ENCODE measurements around the gene CPA1. TPM values are rescaled to one million over a fixed set of nuclear protein-coding genes. Genes with fewer than 3 reads are reported as not detected.

Gene CPA1
- total RNA-seq, 2 donors from 2014 or later: 26,456 to 42,834 TPM

- no peaks in the 10 kb centered on the region for H3K27me3 ChIP-seq
- peaks cover 3% of the 10 kb centered on the region for H3K4me1 ChIP-seq
- no peak for TF ChIP-seq POLR2A (IDR thresholded peaks at IDR 0.05)
- TF ChIP-seq, protein P1, sequence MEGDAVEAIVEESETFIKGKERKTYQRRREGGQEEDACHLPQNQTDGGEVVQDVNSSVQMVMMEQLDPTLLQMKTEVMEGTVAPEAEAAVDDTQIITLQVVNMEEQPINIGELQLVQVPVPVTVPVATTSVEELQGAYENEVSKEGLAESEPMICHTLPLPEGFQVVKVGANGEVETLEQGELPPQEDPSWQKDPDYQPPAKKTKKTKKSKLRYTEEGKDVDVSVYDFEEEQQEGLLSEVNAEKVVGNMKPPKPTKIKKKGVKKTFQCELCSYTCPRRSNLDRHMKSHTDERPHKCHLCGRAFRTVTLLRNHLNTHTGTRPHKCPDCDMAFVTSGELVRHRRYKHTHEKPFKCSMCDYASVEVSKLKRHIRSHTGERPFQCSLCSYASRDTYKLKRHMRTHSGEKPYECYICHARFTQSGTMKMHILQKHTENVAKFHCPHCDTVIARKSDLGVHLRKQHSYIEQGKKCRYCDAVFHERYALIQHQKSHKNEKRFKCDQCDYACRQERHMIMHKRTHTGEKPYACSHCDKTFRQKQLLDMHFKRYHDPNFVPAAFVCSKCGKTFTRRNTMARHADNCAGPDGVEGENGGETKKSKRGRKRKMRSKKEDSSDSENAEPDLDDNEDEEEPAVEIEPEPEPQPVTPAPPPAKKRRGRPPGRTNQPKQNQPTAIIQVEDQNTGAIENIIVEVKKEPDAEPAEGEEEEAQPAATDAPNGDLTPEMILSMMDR (IDR thresholded peaks at IDR 0.05): no peak
- no peak for ATAC-seq
- no peaks in the 10 kb centered on the region for H3K36me3 ChIP-seq (replicated peaks in 1 of 2; ENCODE audit: insufficient read depth in 1 of 2, low read depth in 2 of 2)
- no peak for DNase-seq
- H3K4me3 ChIP-seq: no peak overlapping the region
- no peaks in the 10 kb centered on the region for H3K9me3 ChIP-seq
- H3K27ac ChIP-seq: no peak overlapping the region
- 88 to 90% methylated on average over 3 of the region's 3 CpGs for WGBS, 2 donors
- intact Hi-C loops (cut with DNase I): no loop called here
These were observed 17.4 kb downstream of the CPA1 start for GRCh38 chr7:130397758-130398073.

GRCh38 chr7:130398526-130399090, 18.3 kb downstream of the CPA1 start:
- WGBS, 2 donors: 77 to 88% methylated on average over 8 of the region's 8 CpGs
- H3K27ac ChIP-seq: no peak overlapping the region
- no peak overlapping the region for H3K4me3 ChIP-seq
- H3K36me3 ChIP-seq (replicated peaks in 1 of 2; ENCODE audit: insufficient read depth in 1 of 2, low read depth in 2 of 2): no peaks in the 10 kb centered on the region
- no peaks in the 10 kb centered on the region for H3K9me3 ChIP-seq
- H3K27me3 ChIP-seq: no peaks in the 10 kb centered on the region
- ATAC-seq (no peak), DNase-seq (no peak)
- intact Hi-C loops (cut with DNase I): no loop called here
- no peak for TF ChIP-seq POLR2A (IDR thresholded peaks at IDR 0.05)
- TF ChIP-seq, protein P1 (IDR thresholded peaks at IDR 0.05): no peak
- H3K4me1 ChIP-seq: no peaks in the 10 kb centered on the region

DNA sequence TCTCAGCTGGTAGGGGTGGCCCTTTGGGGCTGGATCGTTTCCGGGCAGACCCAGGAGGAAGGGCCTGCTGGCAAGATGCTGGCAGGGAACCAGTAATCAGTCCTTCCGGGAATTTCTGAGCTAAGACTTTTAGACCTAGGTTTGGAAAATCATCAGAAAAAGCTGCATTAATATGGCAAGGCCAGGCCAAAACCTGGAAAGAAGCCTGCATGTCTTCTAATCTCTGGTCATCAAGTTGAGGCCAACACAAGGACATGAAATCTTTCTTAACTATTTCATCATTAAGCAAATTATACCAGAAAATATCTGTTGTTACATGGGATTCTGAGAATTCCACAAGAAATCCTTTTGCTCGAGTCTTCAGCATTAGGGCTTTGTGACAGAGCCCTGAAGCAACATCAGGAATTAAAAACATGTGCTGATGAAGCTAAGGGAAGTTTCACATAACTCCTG, 19.9 kb downstream of the CPA1 start:
- H3K36me3 ChIP-seq (replicated peaks in 1 of 2; ENCODE audit: insufficient read depth in 1 of 2, low read depth in 2 of 2): no peaks in the 10 kb centered on the region
- H3K27me3 ChIP-seq: no peaks in the 10 kb centered on the region
- TF ChIP-seq, protein P1 (IDR thresholded peaks at IDR 0.05): no peak
- H3K27ac ChIP-seq: no peak overlapping the region
- no peaks in the 10 kb centered on the region for H3K9me3 ChIP-seq
- H3K4me3 ChIP-seq: no peak overlapping the region
- intact Hi-C loops (cut with DNase I): no loop called here
- ATAC-seq (peak; percentile 15), DNase-seq (no peak)
- 82 to 85% methylated on average over 4 of the region's 4 CpGs for WGBS, 2 donors
- no peaks in the 10 kb centered on the region for H3K4me1 ChIP-seq

- Histone ChIP-seq H3K27ac (no peak overlapping the region), H3K27me3 (no peaks in the 10 kb centered on the region), H3K4me3 (no peak overlapping the region), H3K4me1 (no peaks in the 10 kb centered on the region), H3K36me3 (replicated peaks in 1 of 2; ENCODE audit: insufficient read depth in 1 of 2, low read depth in 2 of 2) (no peaks in the 10 kb centered on the region), H3K9me3 (no peaks in the 10 kb centered on the region)
- DNase-seq (no peak), ATAC-seq (no peak)
- TF ChIP-seq, protein P1 (IDR thresholded peaks at IDR 0.05): no peak
- no peak for TF ChIP-seq POLR2A (IDR thresholded peaks at IDR 0.05)
- WGBS, 2 donors: 97 to 98% methylated on average over 1 of the region's 1 CpG
- intact Hi-C loops (cut with DNase I): no loop called here
These were observed 20.8 kb downstream of the CPA1 start for GRCh38 chr7:130401101-130401500.

DNA sequence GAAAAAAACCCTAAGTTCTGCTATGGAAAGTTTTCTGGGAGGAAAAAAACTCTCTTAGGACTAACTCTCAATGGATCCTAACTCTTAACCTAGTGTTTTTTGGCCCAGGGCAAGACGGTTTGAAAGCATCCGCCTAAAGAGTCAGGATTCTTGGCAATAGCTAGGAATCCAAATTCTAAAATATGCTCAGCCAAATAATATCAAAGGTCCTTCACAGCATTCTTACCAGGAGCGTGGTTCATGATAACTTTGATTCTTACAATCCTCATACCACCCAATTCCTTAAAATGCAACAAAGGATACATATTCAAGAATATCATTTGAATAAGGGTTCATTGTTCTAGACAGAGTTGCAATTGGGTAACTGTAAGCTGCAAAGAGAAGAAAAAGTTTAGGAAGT, 21.3 kb downstream of the CPA1 start:
- WGBS, 2 donors: 90 to 91% methylated on average over 3 of the region's 3 CpGs
- DNase-seq (no peak), ATAC-seq (no peak)
- no peaks in the 10 kb centered on the region for H3K27me3 ChIP-seq
- H3K27ac ChIP-seq: no peak overlapping the region
- TF ChIP-seq POLR2A (IDR thresholded peaks at IDR 0.05): no peak
- TF ChIP-seq, protein P1 (IDR thresholded peaks at IDR 0.05): no peak
- no peaks in the 10 kb centered on the region for H3K4me1 ChIP-seq
- H3K9me3 ChIP-seq: no peaks in the 10 kb centered on the region
- intact Hi-C loops (cut with DNase I): no loop called here
- no peak overlapping the region for H3K4me3 ChIP-seq
- H3K36me3 ChIP-seq (replicated peaks in 1 of 2; ENCODE audit: insufficient read depth in 1 of 2, low read depth in 2 of 2): no peaks in the 10 kb centered on the region
